HepG2 (cell line): Measurements from ENCODE around the gene HIVEP2. TPM values are rescaled to one million over a fixed set of nuclear protein-coding genes. Genes with fewer than 3 reads are reported as not detected.

Experiments
- ATAC-seq: fragments of 200-7000 bp; cut with Tn5 transposase; 3 replicates; pipeline ENCODE4 v1.9.1; 2020; ENCODE audit warnings: mild to moderate bottlenecking, moderate library complexity
- BruUV-seq: library from RNA; stranded (reverse); fragments of 400-500 nt; replicated peaks from 2 replicates; lab custom pipeline; 2021; lab: Mats Ljungman, UMichigan
- CTCF ChIA-PET: fragments of 300-600 bp; formaldehyde crosslinking; extraction: SDS; loops from one replicate; lab custom pipeline; 2021; ENCODE audit warnings: low total read pairs, inconsistent platforms, low intra/inter-chr PET ratio; lab: Yijun Ruan, JAX
- POLR2A ChIA-PET: fragments of 350-600 bp; sonication (Branson Sonifier 250); formaldehyde crosslinking; loops from one replicate; lab custom pipeline; 2020; ENCODE audit warnings: antibody characterized with exemption, inconsistent platforms; lab: Yijun Ruan, JAX
- DNase-seq: peaks from one replicate; pipeline ENCODE4 v3.0.0-alpha.2; 2015; ENCODE audit warnings: low spot score
- FAIRE-seq: peaks from 3 replicates; lab custom pipeline; 2011; peaks lifted over from hg19 to GRCh38; lab: Jason Lieb, UNC
- H2AFZ ChIP-seq: one replicate; pipeline ENCODE4 v1.6.1; 2011; ENCODE audit warnings: low read length, inconsistent platforms
- H3K27ac ChIP-seq: fragments of 300-600 bp; 3 replicates; pipeline ENCODE4 v1.8.0; 2011; ENCODE audit warnings: mixed run types, mild to moderate bottlenecking, mixed read lengths, low read length, inconsistent platforms; ENCODE audit not compliant: insufficient read depth; ENCODE audit errors: extremely low read length
- H3K27me3 ChIP-seq, 2 experiments: fragments of 200-600 bp in 1 of 2; 2 replicates in 1 of 2; 3 replicates in 1 of 2; pipeline versions ENCODE4 v1.6.0 to v1.8.0; 2011; ENCODE audit warnings: low read length in 2 of 2, mild to moderate bottlenecking in 2 of 2, moderate library complexity in 2 of 2, inconsistent platforms in 1 of 2; ENCODE audit not compliant: insufficient read depth in 2 of 2, control insufficient read depth in 1 of 2
- H3K36me3 ChIP-seq, 2 experiments: fragments of 200-600 bp in 1 of 2; replicated peaks in 1 of 2; 2 replicates in 1 of 2; 3 replicates in 1 of 2; pipeline versions ENCODE4 v1.5.1 to v1.8.0; 2011; ENCODE audit warnings: low read length in 2 of 2, inconsistent platforms in 1 of 2; ENCODE audit not compliant: insufficient read depth in 2 of 2, control insufficient read depth in 1 of 2
- H3K4me1 ChIP-seq: 2 replicates; pipeline ENCODE4 v1.5.1; 2012; ENCODE audit warnings: low read length, inconsistent platforms; ENCODE audit not compliant: insufficient read depth
- H3K4me2 ChIP-seq: 2 replicates; pipeline ENCODE4 v1.6.0; 2011; ENCODE audit warnings: low read depth, low read length, inconsistent platforms
- H3K4me3 ChIP-seq, 3 experiments: fragments of 200-600 bp in 1 of 3; sonication (generic), shearing (Covaris generic) in 1 of 3; replicated peaks in 1 of 3; 2 replicates each; pipeline ENCODE4 v1.5.1; 2011 to 2016; ENCODE audit warnings: low read length in 3 of 3, inconsistent platforms in 2 of 3, low read depth in 2 of 3, mild to moderate bottlenecking in 2 of 3, control low read depth in 1 of 3, mixed read lengths in 1 of 3; ENCODE audit not compliant: insufficient read depth in 1 of 3
- H3K79me2 ChIP-seq: one replicate; pipeline ENCODE4 v1.6.1; 2011; ENCODE audit warnings: low read length, inconsistent platforms; ENCODE audit not compliant: insufficient read depth
- H3K9ac ChIP-seq: 2 replicates; pipeline ENCODE4 v1.6.0; 2011; ENCODE audit warnings: mild to moderate bottlenecking, low read depth, low read length, inconsistent platforms; ENCODE audit not compliant: insufficient read depth
- H3K9me3 ChIP-seq: 2 replicates; pipeline ENCODE4 v1.5.1; 2012; ENCODE audit warnings: mild to moderate bottlenecking, low read length
- H4K20me1 ChIP-seq: 2 replicates; pipeline ENCODE4 v1.6.0; 2011; ENCODE audit warnings: inconsistent platforms, mild to moderate bottlenecking, low read length, moderate library complexity; ENCODE audit not compliant: insufficient read depth
- AGO1 ChIP-seq: fragments of 200-400 bp; formaldehyde crosslinking; IDR thresholded peaks from 2 replicates; pipeline ENCODE4 v1.6.1; 2017; ENCODE audit warnings: mild to moderate bottlenecking, low read depth, low read length, moderate library complexity; ENCODE audit not compliant: poor library complexity, severe bottlenecking
- NFE2L2 ChIP-seq: fragments of 150-350 bp; IDR thresholded peaks from 2 replicates; pipeline ENCODE4 v1.6.1; 2014; ENCODE audit warnings: low read length
- PHF21A ChIP-seq: sonication (generic); formaldehyde crosslinking; IDR thresholded peaks from 2 replicates; pipeline ENCODE4 v1.5.0; 2020; ENCODE audit warnings: mild to moderate bottlenecking, missing genetic modification reagents
- RAD21 ChIP-seq: fragments of 450-650 bp; formaldehyde crosslinking; IDR thresholded peaks from 2 replicates; pipeline ENCODE4 v1.5.0; 2020; ENCODE audit warnings: mild to moderate bottlenecking
- SRSF9 ChIP-seq: fragments of 200-400 bp; formaldehyde crosslinking; IDR thresholded peaks from 2 replicates; pipeline ENCODE4 v1.6.1; 2018; ENCODE audit warnings: borderline replicate concordance, mild to moderate bottlenecking, low read depth, low read length; ENCODE audit not compliant: insufficient read depth, poor library complexity, severe bottlenecking
- STAT5B ChIP-seq: sonication (generic); formaldehyde crosslinking; IDR thresholded peaks from 2 replicates; pipeline ENCODE4 v1.4.0; 2020; ENCODE audit warnings: missing genetic modification reagents
- ZHX2 ChIP-seq, 2 experiments: sonication (generic) in 1 of 2; formaldehyde crosslinking in 1 of 2; IDR thresholded peaks; 2 replicates each; pipeline versions ENCODE4 v1.6.1 to v1.9.0; 2014 to 2022; ENCODE audit warnings: antibody characterized with exemption in 1 of 2, borderline replicate concordance in 1 of 2, inconsistent platforms in 1 of 2, low read depth in 1 of 2, missing genetic modification reagents in 1 of 2
- ZNF225 ChIP-seq: sonication (generic); formaldehyde crosslinking; IDR thresholded peaks from 2 replicates; pipeline ENCODE4 v1.4.0; 2020; ENCODE audit warnings: mild to moderate bottlenecking, missing genetic modification reagents
- ZNF260 ChIP-seq: sonication (generic); formaldehyde crosslinking; IDR thresholded peaks from 2 replicates; pipeline ENCODE4 v1.4.0; 2020; ENCODE audit warnings: missing genetic modification reagents, low read depth, mild to moderate bottlenecking, borderline replicate concordance
- ZNF543 ChIP-seq: sonication (generic); formaldehyde crosslinking; IDR thresholded peaks from 2 replicates; pipeline ENCODE4 v1.4.0; 2020; ENCODE audit warnings: mild to moderate bottlenecking, missing genetic modification reagents
- ZNF670 ChIP-seq: sonication (generic); formaldehyde crosslinking; IDR thresholded peaks from 2 replicates; pipeline ENCODE4 v1.8.0; 2022; ENCODE audit warnings: mild to moderate bottlenecking, missing genetic modification reagents, borderline replicate concordance
- ZNF773 ChIP-seq: sonication (generic); formaldehyde crosslinking; IDR thresholded peaks from 2 replicates; pipeline ENCODE4 v1.4.0; 2020; ENCODE audit warnings: missing genetic modification reagents, borderline replicate concordance
- ZNF878 ChIP-seq: sonication (generic); formaldehyde crosslinking; IDR thresholded peaks from 2 replicates; pipeline ENCODE4 v1.8.1; 2023; ENCODE audit warnings: mild to moderate bottlenecking, missing genetic modification reagents, moderate library complexity
- WGBS: methylation state at CpG from one replicate; pipeline ENCODE4 v1.1.6; 2017; ENCODE audit warnings: low lambda C conversion rate; 5-methylcytosine and 5-hydroxymethylcytosine counted together
- in situ Hi-C: cut with HindIII; loops from 2 replicates; pipeline ENCODE4 v1.10.0; 2017; ENCODE audit warnings: low pct_unique_long_range_greater_than_20kb; ENCODE audit not compliant: extremely low pct_ligation_motif_present
- intact Hi-C: fragments of 100-400 bp; cut with micrococcal nuclease; formaldehyde crosslinking; loops from one replicate; pipeline ENCODE4 v1.10.0; 2022; ENCODE audit not compliant: unreplicated experiment
- polyA plus RNA-seq, 8 experiments: library from polyadenylated mRNA; depleted of rRNA in 3 of 8; stranded (reverse) in 7 of 8; unstranded in 1 of 8; fragments of >200 nt; fragmentation: Illumina TruSeq in 4 of 8; extraction: Trizol in 4 of 8; gene quantifications; 2 replicates each; pipeline versions ENCODE4 v1.2.1 to v1.2.3, GENCODE V29; 2011 to 2016; ENCODE audit warnings: low read depth in 4 of 8, missing spikeins in 1 of 8, mixed read lengths in 1 of 8; ENCODE audit not compliant: insufficient read depth in 1 of 8
- total RNA-seq, 5 experiments: library from RNA; depleted of rRNA; stranded (reverse); fragments of >200 nt; fragmentation: Illumina TruSeq; extraction: Trizol; gene quantifications; 2 replicates each; pipeline ENCODE4 v1.2.3, GENCODE V29; 2016; ENCODE audit warnings: low read depth in 1 of 5
- TF ChIP-seq, protein P1 (sequence below): sonication (generic); formaldehyde crosslinking; IDR thresholded peaks from 2 replicates; pipeline ENCODE4 v1.8.1; 2023; ENCODE audit warnings: missing genetic modification reagents, mild to moderate bottlenecking, borderline replicate concordance
- TF ChIP-seq, protein P2 (sequence below): sonication (generic); formaldehyde crosslinking; IDR thresholded peaks from 2 replicates; pipeline ENCODE4 v1.4.0; 2020; ENCODE audit warnings: mild to moderate bottlenecking, missing genetic modification reagents

HIVEP2 gene
- total and polyA plus RNA-seq, 2 of the 13 experiments (the other 11 are each of a cell fraction or from before 2014, with no cell fraction given): 3.4 to 12.9 TPM

- ChIA-PET CTCF (no interaction called here), POLR2A (no interaction called here)
- peaks cover 9% of the 10 kb centered on the region for H3K4me1 ChIP-seq
- in situ Hi-C loops: no loop called here
- ATAC-seq (no peak), DNase-seq (no peak), FAIRE-seq (no peak)
- no peak overlapping the region for H2AFZ ChIP-seq
- H4K20me1 ChIP-seq: peaks cover 3% of the 10 kb centered on the region; the same call in 1 of the 2 replicates
- 95% methylated on average over 2 of the region's 2 CpGs for WGBS
- H3K9me3 ChIP-seq: no peaks in the 10 kb centered on the region
- BruUV-seq: no TSS peak
- no peak overlapping the region for H3K9ac ChIP-seq
- TF ChIP-seq RAD21: no peak
- no peak for TF ChIP-seq AGO1
- TF ChIP-seq STAT5B: no peak
- no peak for TF ChIP-seq ZNF773
- TF ChIP-seq ZHX2 (IDR thresholded peaks at IDR 0.05; ENCODE audit: low read depth): no peak
- TF ChIP-seq ZHX2 (CRISPR knock-in tag; IDR thresholded peaks at IDR 0.05; ENCODE audit: borderline replicate concordance): no peak
- TF ChIP-seq ZNF878 (CRISPR knock-in tag): no peak
- TF ChIP-seq, protein P1, sequence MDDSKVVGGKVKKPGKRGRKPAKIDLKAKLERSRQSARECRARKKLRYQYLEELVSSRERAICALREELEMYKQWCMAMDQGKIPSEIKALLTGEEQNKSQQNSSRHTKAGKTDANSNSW (CRISPR knock-in tag): no peak
- TF ChIP-seq NFE2L2: no peak
- TF ChIP-seq, protein P2, sequence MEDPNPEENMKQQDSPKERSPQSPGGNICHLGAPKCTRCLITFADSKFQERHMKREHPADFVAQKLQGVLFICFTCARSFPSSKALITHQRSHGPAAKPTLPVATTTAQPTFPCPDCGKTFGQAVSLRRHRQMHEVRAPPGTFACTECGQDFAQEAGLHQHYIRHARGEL: no peak
- TF ChIP-seq ZNF225 (CRISPR knock-in tag): no peak
- no peak for TF ChIP-seq ZNF670 (CRISPR knock-in tag)
- no peak for TF ChIP-seq PHF21A
- no peak for TF ChIP-seq SRSF9
- no peak for TF ChIP-seq ZNF543 (CRISPR knock-in tag)
- no peak for TF ChIP-seq ZNF260 (CRISPR knock-in tag)
- intact Hi-C loops: no loop called here
- no peak overlapping the region for H3K4me3 ChIP-seq
- no peaks in the 10 kb centered on the region for H3K36me3 ChIP-seq
- no peaks in the 10 kb centered on the region for H3K79me2 ChIP-seq
- no peak overlapping the region for H3K4me2 ChIP-seq
- H3K27me3 ChIP-seq: no peaks in the 10 kb centered on the region
- no peak overlapping the region for H3K27ac ChIP-seq
These were observed 64.8 kb downstream of the HIVEP2 start for GRCh38 chr6:142880201-142880600.
